DOHH2 (cell line): ENCODE results near the gene MRTFA.

Source experiments
- H3F3A ChIP-seq: fragments of 200-600 bp; sonication (generic), shearing (Covaris generic); 2 replicates; pipeline ENCODE4 v1.6.0; 2016; ENCODE audit warnings: antibody characterized with exemption, mild to moderate bottlenecking; ENCODE audit not compliant: control insufficient read depth, insufficient read depth
- H3K27ac ChIP-seq: fragments of 200-600 bp; sonication (generic); 2 replicates; pipeline ENCODE4 v1.5.1; 2014; ENCODE audit warnings: low read depth, mild to moderate bottlenecking, low read length, moderate library complexity
- H3K27me3 ChIP-seq: fragments of 200-600 bp; sonication (generic); 2 replicates; pipeline ENCODE4 v1.6.1; 2014; ENCODE audit warnings: mild to moderate bottlenecking, low read length, mixed read lengths; ENCODE audit not compliant: control insufficient read depth
- H3K36me3 ChIP-seq: fragments of 200-600 bp; sonication (generic); 2 replicates; pipeline ENCODE4 v1.6.1; 2014; ENCODE audit warnings: mild to moderate bottlenecking, low read length, moderate library complexity, mixed read lengths; ENCODE audit not compliant: control insufficient read depth
- H3K4me1 ChIP-seq: fragments of 200-600 bp; sonication (generic); 2 replicates; pipeline ENCODE4 v1.6.1; 2014; ENCODE audit warnings: mild to moderate bottlenecking, low read length, mixed read lengths; ENCODE audit not compliant: control insufficient read depth
- H3K4me2 ChIP-seq: fragments of 200-600 bp; sonication (generic); 2 replicates; pipeline ENCODE4 v1.6.0; 2014; ENCODE audit warnings: mild to moderate bottlenecking, low read length, moderate library complexity
- H3K4me3 ChIP-seq: fragments of 200-600 bp; sonication (generic); 2 replicates; pipeline ENCODE4 v1.5.1; 2014; ENCODE audit warnings: mild to moderate bottlenecking, low read length, mixed read lengths
- H3K79me2 ChIP-seq: fragments of 200-600 bp; sonication (generic); 2 replicates; pipeline ENCODE4 v1.6.1; 2014; ENCODE audit warnings: mild to moderate bottlenecking, low read length, mixed read lengths; ENCODE audit not compliant: control insufficient read depth
- H3K9me2 ChIP-seq: fragments of 200-600 bp; sonication (generic); replicated peaks from 2 replicates; pipeline ENCODE4 v1.6.1; 2014; ENCODE audit warnings: mild to moderate bottlenecking, low read length, mixed read lengths; ENCODE audit not compliant: control insufficient read depth
- H3K9me3 ChIP-seq: fragments of 200-600 bp; sonication (generic); 2 replicates; pipeline ENCODE4 v1.6.1; 2014; ENCODE audit warnings: antibody characterized with exemption, low read length, mixed read lengths; ENCODE audit not compliant: control insufficient read depth, insufficient read depth
- H4K20me1 ChIP-seq: fragments of 200-600 bp; sonication (generic); 2 replicates; pipeline ENCODE4 v1.6.0; 2014; ENCODE audit warnings: low read depth, mild to moderate bottlenecking, antibody characterized with exemption, low read length, moderate library complexity; ENCODE audit not compliant: control insufficient read depth, insufficient read depth
- EZH2phosphoT487 ChIP-seq: fragments of 200-600 bp; sonication (generic); IDR thresholded peaks from 2 replicates; pipeline ENCODE4 v1.6.1; 2017; ENCODE audit warnings: borderline replicate concordance, mild to moderate bottlenecking, antibody characterized with exemption, low read length, moderate library complexity, mixed read lengths
- TF ChIP-seq, protein P1 (sequence below): fragments of 200-600 bp; sonication (generic); IDR thresholded peaks from one replicate; pipeline ENCODE4 v1.5.1; 2014; ENCODE audit warnings: antibody characterized with exemption, mild to moderate bottlenecking, low read depth, low read length; ENCODE audit not compliant: poor library complexity, severe bottlenecking

Gene MRTFA

DNA sequence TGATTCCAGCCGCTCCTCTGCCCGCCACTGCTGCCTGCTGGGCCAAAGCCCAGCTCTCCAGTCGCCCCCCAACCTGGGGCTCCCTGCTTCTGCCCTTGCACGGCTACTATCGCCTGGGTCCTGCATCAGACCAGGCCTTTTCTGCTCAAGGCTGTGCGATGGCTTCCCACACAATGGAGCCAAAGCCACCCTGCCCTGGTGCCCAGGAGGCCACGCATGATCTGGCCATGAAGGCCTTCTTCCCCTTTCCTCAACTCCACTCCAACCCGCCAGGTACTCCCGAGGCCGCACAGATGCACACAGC is 220.3 kb downstream of the MRTFA start:
- peaks cover 87% of the 10 kb centered on the region for H3K4me1 ChIP-seq
- H3K4me3 ChIP-seq = peak overlapping the region; percentile 84
- H3K27ac ChIP-seq = peak overlapping the region; percentile 94
- H3K79me2 ChIP-seq = peaks cover 24% of the 10 kb centered on the region
- H3K9me3 ChIP-seq = no peaks in the 10 kb centered on the region
- no peaks in the 10 kb centered on the region for H3K9me2 ChIP-seq
- no peaks in the 10 kb centered on the region for H3K27me3 ChIP-seq
- peaks cover 45% of the 10 kb centered on the region for H3F3A ChIP-seq
- TF ChIP-seq, protein P1, sequence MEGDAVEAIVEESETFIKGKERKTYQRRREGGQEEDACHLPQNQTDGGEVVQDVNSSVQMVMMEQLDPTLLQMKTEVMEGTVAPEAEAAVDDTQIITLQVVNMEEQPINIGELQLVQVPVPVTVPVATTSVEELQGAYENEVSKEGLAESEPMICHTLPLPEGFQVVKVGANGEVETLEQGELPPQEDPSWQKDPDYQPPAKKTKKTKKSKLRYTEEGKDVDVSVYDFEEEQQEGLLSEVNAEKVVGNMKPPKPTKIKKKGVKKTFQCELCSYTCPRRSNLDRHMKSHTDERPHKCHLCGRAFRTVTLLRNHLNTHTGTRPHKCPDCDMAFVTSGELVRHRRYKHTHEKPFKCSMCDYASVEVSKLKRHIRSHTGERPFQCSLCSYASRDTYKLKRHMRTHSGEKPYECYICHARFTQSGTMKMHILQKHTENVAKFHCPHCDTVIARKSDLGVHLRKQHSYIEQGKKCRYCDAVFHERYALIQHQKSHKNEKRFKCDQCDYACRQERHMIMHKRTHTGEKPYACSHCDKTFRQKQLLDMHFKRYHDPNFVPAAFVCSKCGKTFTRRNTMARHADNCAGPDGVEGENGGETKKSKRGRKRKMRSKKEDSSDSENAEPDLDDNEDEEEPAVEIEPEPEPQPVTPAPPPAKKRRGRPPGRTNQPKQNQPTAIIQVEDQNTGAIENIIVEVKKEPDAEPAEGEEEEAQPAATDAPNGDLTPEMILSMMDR = no peak
- TF ChIP-seq EZH2phosphoT487 = no peak
- H3K36me3 ChIP-seq = peaks cover 78% of the 10 kb centered on the region
- H3K4me2 ChIP-seq = peak overlapping the region; percentile 98
- H4K20me1 ChIP-seq = no peaks in the 10 kb centered on the region

DNA sequence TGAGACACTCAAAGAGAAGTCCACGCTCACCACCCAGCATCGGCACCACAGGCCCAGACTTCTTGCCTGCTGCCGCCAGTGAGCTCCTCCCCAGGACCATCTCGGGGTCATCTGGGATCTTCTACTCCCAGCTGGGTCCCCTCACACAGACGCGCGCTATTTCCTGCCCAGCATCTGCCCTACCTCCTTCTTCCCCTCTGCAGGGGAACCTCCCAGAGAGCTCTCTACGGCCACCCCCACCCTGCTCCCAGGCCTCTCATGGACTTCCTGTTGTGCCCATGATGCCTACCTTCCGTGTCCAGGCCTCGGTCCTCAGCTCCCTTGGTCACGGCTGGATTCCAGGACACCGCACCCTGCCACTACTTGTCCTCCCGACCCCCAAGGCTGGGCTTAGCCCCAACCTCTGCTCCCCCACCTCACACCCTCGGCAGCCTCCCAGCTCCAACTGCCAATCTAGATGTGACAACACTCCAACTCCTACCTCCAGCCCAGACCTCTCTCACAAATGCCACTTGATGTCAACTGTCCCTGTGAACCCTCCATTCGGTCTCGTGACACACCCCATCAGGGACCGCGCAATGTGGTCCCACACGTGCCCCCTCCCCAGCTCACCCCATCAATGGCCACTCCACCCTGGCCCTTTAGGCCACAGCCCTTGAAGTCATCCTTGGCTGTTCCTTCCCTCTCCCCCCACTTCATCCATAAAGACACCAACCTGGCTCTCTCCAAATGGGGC is 220.8 kb downstream of the MRTFA start:
- Histone ChIP-seq H3K4me2 (peak overlapping the region; percentile 98), H4K20me1 (no peaks in the 10 kb centered on the region), H3K27ac (peak overlapping the region; percentile 94), H3K36me3 (peaks cover 78% of the 10 kb centered on the region), H3K9me2 (no peaks in the 10 kb centered on the region), H3K9me3 (no peaks in the 10 kb centered on the region), H3K4me3 (peak overlapping the region; percentile 84), H3K79me2 (peaks cover 29% of the 10 kb centered on the region), H3F3A (peaks cover 45% of the 10 kb centered on the region), H3K4me1 (peaks cover 92% of the 10 kb centered on the region), H3K27me3 (no peaks in the 10 kb centered on the region)
- TF ChIP-seq EZH2phosphoT487 = no peak
- TF ChIP-seq, protein P1 = no peak

DNA sequence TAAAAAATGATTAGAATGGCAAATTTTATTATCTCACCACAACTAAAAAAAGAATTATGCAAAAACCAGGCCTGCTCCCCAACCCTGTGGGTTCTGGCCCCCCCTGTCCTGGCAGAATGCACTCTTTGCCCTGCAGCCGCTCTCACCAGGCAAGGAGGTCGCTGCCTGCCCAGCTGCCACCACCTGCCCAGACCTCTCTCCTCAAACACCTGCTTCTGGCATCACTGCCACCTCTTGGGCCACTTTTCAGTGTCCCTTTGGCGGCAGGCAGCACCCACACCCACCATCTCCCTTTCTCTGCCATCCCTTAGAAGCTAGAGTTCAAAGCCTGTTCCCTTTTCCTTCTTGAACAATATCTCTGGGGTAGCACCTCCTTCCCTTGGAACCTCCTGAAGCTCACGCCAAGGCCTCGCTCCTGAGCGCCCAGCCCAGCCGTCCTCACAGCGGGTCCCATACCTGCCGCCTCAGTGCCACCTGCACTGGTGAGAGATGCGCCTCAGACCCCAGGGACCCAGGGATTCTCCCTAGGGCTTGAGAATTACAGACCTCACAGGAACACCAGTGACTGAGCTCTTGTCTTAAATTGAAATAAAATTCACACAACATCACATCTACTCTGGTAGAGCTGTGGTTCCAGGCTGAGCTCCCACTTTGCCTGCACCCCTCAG is 221.5 kb downstream of the MRTFA start:
- TF ChIP-seq, protein P1 = no peak
- TF ChIP-seq EZH2phosphoT487 = no peak
- H3F3A ChIP-seq = peaks cover 45% of the 10 kb centered on the region
- peak overlapping the region; percentile 94 for H3K27ac ChIP-seq
- peaks cover 99% of the 10 kb centered on the region for H3K4me1 ChIP-seq
- H3K27me3 ChIP-seq = no peaks in the 10 kb centered on the region
- H3K4me3 ChIP-seq = peak overlapping the region; percentile 84
- H3K4me2 ChIP-seq = peak overlapping the region; percentile 98
- H3K79me2 ChIP-seq = peaks cover 36% of the 10 kb centered on the region
- peaks cover 78% of the 10 kb centered on the region for H3K36me3 ChIP-seq
- H3K9me3 ChIP-seq = no peaks in the 10 kb centered on the region
- no peaks in the 10 kb centered on the region for H3K9me2 ChIP-seq
- H4K20me1 ChIP-seq = no peaks in the 10 kb centered on the region
